Measurements from ENCODE around the gene ANKRD28.

The ANKRD28 gene

GRCh38 chr3:15703346-15703745 lies 94.4 kb downstream of the ANKRD28 start:
- no peak for TF ChIP-seq EZH2 (optimal IDR thresholded peaks at IDR 0.05; ENCODE audit: low read depth, low read length)
- no peak for TF ChIP-seq CTCF (IDR thresholded peaks at IDR 0.05; ENCODE audit: low read length)
- no peak for TF ChIP-seq EZH2phosphoT487 (IDR thresholded peaks at IDR 0.05; ENCODE audit: low read length)
- Histone ChIP-seq H3F3A (ENCODE audit: insufficient read depth, low read length) (no peaks in the 10 kb centered on the region), H4K20me1 (ENCODE audit: insufficient read depth, low read length) (no peaks in the 10 kb centered on the region), H3K27ac (ENCODE audit: low read length) (no peak overlapping the region), H3K36me3 (replicated peaks; ENCODE audit: insufficient read depth, low read length) (no peaks in the 10 kb centered on the region), H3K4me3 (ENCODE audit: low read length) (no peak overlapping the region), H3K4me1 (ENCODE audit: low read length) (no peaks in the 10 kb centered on the region), H3K4me2 (ENCODE audit: low read depth, low read length) (no peak overlapping the region), H3K9me2 (replicated peaks; ENCODE audit: insufficient read depth, low read length) (no peaks in the 10 kb centered on the region), H3K79me2 (ENCODE audit: low read length) (no peaks in the 10 kb centered on the region), H3K27me3 (replicated peaks; ENCODE audit: insufficient read depth, low read length) (no peaks in the 10 kb centered on the region), H2AFZ (ENCODE audit: low read length) (no peak overlapping the region), H3K9me3 (replicated peaks; ENCODE audit: insufficient read depth, low read length) (no peaks in the 10 kb centered on the region), H3K9ac (ENCODE audit: low read length) (no peak overlapping the region)
- DNase-seq, result no peak

- Histone ChIP-seq H3K36me3 (replicated peaks; ENCODE audit: insufficient read depth, low read length) (0 out of 2 replicates have a peak, but pooled peaks cover 4% of the 10 kb centered on the region), H3K4me2 (ENCODE audit: low read depth, low read length) (no peak overlapping the region), H3K27me3 (replicated peaks; ENCODE audit: insufficient read depth, low read length) (no peaks in the 10 kb centered on the region), H3K9me2 (replicated peaks; ENCODE audit: insufficient read depth, low read length) (no peaks in the 10 kb centered on the region), H3K9me3 (replicated peaks; ENCODE audit: insufficient read depth, low read length) (no peaks in the 10 kb centered on the region), H3K79me2 (ENCODE audit: low read length) (no peaks in the 10 kb centered on the region), H3K4me1 (ENCODE audit: low read length) (no peaks in the 10 kb centered on the region), H3K27ac (ENCODE audit: low read length) (no peak overlapping the region), H3F3A (ENCODE audit: insufficient read depth, low read length) (no peaks in the 10 kb centered on the region), H3K4me3 (ENCODE audit: low read length) (no peak overlapping the region), H4K20me1 (ENCODE audit: insufficient read depth, low read length) (no peaks in the 10 kb centered on the region), H2AFZ (ENCODE audit: low read length) (no peak overlapping the region), H3K9ac (ENCODE audit: low read length) (no peak overlapping the region)
- DNase-seq, result no peak
- TF ChIP-seq EZH2phosphoT487 (IDR thresholded peaks at IDR 0.05; ENCODE audit: low read length) (no peak), CTCF (IDR thresholded peaks at IDR 0.05; ENCODE audit: low read length) (no peak), EZH2 (optimal IDR thresholded peaks at IDR 0.05; ENCODE audit: low read depth, low read length) (no peak)
Measured at GRCh38 chr3:15694628-15695027, 103.2 kb downstream of the ANKRD28 start.

- no peak overlapping the region for H3K9ac ChIP-seq (ENCODE audit: low read length)
- H3K4me3 ChIP-seq (ENCODE audit: low read length), result no peak overlapping the region
- H3K27me3 ChIP-seq (replicated peaks; ENCODE audit: insufficient read depth, low read length), result no peaks in the 10 kb centered on the region
- no peak overlapping the region for H3K27ac ChIP-seq (ENCODE audit: low read length)
- H3K36me3 ChIP-seq (replicated peaks; ENCODE audit: insufficient read depth, low read length), result 0 out of 2 replicates have a peak, but pooled peaks cover 7% of the 10 kb centered on the region
- no peak overlapping the region for H3K4me2 ChIP-seq (ENCODE audit: low read depth, low read length)
- H3K79me2 ChIP-seq (ENCODE audit: low read length), result no peaks in the 10 kb centered on the region
- H2AFZ ChIP-seq (ENCODE audit: low read length), result no peak overlapping the region
- DNase-seq, result no peak
- TF ChIP-seq EZH2 (optimal IDR thresholded peaks at IDR 0.05; ENCODE audit: low read depth, low read length), result no peak
- TF ChIP-seq EZH2phosphoT487 (IDR thresholded peaks at IDR 0.05; ENCODE audit: low read length), result no peak
- no peak for TF ChIP-seq CTCF (IDR thresholded peaks at IDR 0.05; ENCODE audit: low read length)
- no peaks in the 10 kb centered on the region for H4K20me1 ChIP-seq (ENCODE audit: insufficient read depth, low read length)
- no peaks in the 10 kb centered on the region for H3K9me2 ChIP-seq (replicated peaks; ENCODE audit: insufficient read depth, low read length)
- H3F3A ChIP-seq (ENCODE audit: insufficient read depth, low read length), result no peaks in the 10 kb centered on the region
- no peaks in the 10 kb centered on the region for H3K4me1 ChIP-seq (ENCODE audit: low read length)
- H3K9me3 ChIP-seq (replicated peaks; ENCODE audit: insufficient read depth, low read length), result no peaks in the 10 kb centered on the region
Measured at GRCh38 chr3:15693355-15693754, 104.4 kb downstream of the ANKRD28 start.
